Activated T-cell treated with anti-CD3 and anti-CD28 coated beads for 24 hours (primary cell): ENCODE data around the gene RASA3.
"Not testable (repeated sequence)": the region's sequence is repeated elsewhere in the genome, so short reads cannot be mapped to it uniquely, and the experiment has no call there.

Experiments
- DNase-seq: peaks from one replicate; pipeline ENCODE4 v3.0.0-alpha.2; 2020; ENCODE audit warnings: low read depth

The RASA3 gene

DNA sequence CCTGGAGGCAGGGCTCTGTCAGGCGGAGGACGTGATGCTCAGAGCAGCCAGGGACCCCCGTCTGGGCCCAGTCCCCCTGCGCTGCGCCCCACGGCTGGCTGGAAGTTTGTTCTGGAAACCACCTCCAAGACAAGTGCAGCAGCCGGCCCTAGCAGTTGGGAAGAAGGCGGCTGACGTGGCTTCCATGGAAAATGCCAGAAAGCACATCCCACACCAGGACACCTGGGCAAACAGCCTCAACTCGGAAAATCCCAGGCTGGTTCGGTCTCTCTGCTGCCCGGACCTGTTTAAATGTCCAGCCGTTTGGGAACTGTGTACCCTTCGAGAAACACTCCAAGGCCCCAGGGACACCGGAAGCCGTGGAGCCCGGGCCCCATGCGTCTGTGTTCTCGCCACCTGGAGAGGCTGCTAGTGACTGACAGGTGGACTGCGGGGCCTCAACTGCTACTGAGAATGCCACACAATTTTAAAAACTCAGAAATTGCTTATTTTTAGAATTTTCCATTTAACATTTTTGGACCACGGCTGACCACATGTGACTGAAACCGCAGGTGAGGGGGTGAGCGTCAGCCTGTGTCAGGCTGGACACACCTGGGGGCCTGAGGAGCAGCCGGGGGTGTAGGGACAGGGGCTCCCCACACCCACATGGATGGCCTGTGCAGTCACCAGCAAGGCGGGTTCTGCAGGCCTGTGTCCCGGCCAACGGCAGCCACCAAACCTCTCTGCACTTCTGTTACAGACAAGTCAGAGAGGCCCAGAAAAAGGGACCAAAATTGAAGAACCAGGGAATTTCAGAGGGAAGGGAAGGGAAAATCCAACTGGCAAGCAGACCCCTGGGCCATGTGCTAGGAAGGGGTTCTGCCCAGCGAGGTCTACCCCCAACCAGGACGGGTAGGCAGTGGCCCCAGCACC, 31.7 kb downstream of the RASA3 start:
- DNase-seq: no peak

DNA sequence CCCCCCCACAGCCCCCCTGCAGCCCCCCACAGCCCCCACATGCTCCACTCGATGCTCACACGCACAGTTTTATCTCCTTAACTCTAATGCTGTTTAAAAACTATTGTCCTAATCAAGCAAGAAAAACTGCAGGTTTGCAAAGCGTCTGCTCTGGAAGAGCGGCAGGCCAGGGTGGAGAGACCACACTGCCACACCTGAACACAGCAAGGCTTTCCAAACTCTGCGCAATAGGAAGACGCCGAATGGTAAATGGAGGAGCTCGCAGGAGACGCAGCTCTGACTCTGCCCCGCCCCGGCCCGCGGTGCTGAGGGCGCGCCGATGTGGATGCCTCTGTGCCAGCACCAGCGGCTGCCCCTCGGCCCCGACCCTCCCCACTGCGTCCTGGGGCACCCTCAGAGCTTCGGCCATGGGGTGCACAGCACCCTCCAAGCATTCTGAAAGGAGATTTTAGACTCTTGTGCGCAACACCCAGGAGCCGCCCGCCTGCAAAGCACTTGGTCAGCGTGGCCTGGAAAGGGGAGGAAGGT, 32.4 kb downstream of the RASA3 start:
- DNase-seq: no peak

DNA sequence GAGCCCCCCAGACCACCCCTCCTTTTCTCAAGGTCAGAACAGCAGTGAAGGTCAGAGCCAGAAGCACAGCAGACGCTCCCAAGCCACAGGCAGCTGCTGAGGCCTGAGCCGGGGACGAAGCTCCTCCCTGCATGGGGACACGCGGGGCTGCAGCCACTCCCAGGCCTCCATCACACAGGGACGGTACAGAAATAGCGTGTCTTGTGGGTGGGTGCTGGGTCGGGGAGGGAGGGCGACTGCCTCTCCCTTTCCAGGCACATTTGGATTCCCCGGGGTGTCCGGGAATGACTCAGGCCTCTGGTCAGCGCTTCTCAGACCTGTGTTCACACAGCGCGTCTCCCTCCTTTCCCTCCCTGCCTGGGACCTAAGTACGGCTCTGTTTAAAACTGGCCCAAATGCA, 33.2 kb downstream of the RASA3 start:
- DNase-seq: no peak

GRCh38 chr13:114098689-114099056, 33.8 kb downstream of the RASA3 start:
- DNase-seq: not testable (repeated sequence)

GRCh38 chr13:114097893-114098688, 34.3 kb downstream of the RASA3 start:
- DNase-seq: no peak

DNA sequence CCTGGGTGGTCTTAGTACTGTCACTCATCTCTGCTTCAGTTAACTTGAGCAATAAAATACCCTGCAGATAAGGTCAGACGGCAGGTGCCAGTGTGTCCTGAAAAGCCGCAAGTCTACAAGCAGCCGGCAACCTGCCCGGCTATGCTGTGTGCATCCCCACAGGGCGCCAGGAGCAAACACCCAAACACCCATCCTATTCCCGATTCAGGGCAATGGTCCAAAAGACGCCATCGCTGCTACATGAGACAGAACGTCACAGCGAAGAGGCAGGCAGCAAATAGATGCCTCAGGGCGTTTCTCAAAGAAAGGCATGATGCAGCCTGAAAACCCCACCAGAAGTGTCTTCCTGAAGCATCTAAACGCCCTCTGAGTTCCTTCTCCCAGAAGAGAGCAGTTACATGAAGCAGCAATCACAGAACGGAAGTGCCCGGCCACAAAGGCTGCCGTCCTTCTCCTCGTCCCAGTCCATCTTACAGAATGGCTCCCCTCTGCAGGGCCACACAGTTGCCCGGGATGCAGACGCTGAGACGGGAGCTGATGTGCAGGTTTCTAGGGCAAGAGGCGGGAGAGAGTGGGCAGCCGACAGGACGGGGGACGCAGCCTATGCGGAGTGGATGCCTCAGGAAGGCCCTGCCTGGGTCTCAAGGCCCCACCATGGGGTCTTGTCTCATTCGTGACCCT, 35.1 kb downstream of the RASA3 start:
- no peak for DNase-seq

DNA sequence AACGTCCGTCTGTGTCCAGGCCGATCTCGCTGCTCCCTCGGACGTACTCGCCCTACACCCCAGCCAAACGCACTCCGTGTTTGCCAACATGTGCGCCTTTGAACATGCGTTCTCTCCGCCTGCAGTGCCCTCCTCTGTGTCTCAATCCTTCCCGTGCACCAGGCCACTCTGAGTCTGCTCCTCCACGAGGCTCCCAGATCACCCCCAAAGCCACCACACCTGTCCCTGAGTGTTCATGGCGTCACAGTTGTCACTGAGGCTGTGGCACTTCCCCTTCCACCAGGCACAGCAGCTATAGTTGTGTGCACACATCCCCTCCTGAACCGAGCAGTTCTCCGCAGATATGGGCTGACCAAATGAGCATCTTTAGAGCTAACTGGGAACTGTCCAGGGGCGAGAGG, 35.6 kb downstream of the RASA3 start:
- DNase-seq: no peak

DNA sequence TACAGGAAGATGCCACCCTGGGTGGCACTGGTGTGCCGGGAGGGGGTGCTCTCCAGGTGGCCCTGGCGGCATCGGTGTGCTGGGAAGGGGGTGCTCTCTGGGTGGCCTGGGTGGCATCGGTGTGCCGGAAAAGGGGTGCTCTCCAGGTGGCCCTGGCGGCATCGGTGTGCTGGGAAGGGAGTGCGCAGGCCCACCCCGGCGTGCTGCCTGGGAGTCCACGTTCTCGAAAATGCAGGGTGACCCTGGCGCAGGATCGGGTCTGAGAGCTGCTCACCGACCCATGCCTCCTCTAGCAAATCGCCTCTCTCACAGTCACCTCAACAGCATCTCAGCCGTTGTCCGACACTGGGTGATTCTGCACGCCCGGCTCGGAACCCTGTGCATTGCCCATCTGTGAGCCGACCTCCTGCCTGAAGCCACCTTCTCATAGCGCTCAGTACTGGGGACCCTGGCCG, 36.4 kb downstream of the RASA3 start:
- no peak for DNase-seq

- DNase-seq: no peak
Measured at GRCh38 chr13:114095486-114095885, 36.9 kb downstream of the RASA3 start.

DNA sequence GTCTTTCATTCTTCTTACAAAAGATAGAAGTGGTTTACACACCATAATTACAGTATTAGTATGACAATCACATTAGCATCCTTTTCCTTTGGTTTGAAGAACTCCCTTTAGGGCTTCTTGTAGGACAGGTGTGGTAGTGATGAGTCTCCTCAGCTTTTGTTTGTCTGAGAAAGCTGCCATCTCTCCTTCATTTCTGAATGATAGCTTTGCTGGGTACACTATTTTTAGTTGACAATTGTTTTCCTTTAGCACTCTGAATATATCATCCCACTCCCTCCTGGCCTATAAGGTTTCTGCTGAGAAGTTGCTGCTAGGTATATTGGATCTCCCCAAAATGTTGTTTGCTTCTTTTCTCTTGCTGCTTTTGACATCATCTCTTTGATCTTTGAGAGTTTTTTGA, 39.3 kb downstream of the RASA3 start:
- DNase-seq: no peak

- no peak for DNase-seq
Measured at GRCh38 chr13:114092468-114092867, 40.0 kb downstream of the RASA3 start.

DNA sequence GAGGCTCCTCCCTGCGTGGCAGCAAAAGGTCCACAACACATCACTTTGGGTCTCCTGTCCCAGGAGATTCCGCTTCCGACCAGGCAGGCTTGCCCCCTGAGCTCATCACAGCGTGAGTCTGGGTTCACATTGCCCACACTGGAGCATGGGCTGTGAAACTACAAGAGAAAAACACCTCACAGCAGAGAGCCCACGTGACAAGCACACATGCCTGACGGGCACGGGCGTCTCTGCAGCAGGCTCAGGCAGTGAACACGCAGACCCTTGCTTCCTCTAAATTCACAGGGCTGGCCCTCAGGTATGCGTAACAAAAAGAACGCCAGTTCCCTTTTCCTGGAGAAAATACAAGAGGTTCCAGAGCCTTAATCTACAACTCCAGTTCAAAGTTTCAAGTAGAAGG, 41.9 kb downstream of the RASA3 start:
- no peak for DNase-seq

DNA sequence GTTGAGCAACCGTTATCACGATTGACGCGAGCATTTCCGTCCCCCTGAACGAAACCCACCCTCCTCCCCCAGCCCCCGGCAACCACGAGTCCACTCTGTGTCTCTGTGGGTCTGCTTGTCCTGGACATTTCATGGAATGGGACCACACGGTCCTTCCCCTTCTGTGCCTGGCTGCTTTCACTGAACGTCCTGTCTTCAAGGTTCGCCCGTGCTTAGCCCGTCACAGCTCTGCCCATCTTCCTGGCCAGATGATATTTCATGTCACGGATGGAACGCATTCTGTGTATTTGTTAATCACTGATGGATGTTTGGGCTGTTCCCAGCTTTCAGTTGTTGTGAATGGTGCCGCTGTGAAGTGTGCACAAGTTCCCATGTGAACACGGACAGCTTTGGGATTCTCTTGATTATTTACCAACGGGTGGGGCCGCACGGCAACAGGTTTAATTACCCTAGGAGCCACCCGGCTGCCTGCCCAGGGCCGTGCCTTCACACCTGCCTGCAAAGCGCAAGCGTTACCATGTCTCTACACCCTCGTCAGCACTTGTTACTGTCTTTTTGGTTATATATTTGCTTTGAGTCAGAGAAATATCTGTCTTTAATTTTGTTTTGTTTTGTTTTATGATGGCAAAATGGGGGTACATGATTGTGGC, 42.5 kb downstream of the RASA3 start:
- no peak for DNase-seq

DNA sequence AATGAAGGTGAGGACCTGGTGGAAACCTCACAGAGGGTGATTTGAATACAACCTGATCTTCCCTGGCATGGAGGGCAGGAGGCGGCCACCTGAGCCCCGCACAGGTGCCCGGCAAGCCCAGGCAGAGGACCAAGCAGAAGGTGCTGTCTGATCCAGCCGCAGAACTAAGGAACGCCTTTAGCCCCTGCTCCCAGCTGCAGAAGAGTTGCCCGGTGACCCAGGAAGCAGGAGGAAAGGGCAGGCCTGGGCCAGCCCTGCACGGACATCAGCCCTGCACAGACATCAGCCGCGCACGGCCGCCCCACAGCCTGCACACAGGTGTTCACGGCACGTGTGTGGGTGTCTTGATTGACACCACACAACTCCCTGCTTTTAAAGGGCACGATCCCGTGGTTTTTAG, 43.1 kb downstream of the RASA3 start:
- DNase-seq: no peak

GRCh38 chr13:114088863-114089262, 43.6 kb downstream of the RASA3 start:
- no peak for DNase-seq

GRCh38 chr13:114088234-114088633, 44.2 kb downstream of the RASA3 start:
- no peak for DNase-seq

- DNase-seq: no peak
Measured at GRCh38 chr13:114087430-114087829, 45.0 kb downstream of the RASA3 start.

DNA sequence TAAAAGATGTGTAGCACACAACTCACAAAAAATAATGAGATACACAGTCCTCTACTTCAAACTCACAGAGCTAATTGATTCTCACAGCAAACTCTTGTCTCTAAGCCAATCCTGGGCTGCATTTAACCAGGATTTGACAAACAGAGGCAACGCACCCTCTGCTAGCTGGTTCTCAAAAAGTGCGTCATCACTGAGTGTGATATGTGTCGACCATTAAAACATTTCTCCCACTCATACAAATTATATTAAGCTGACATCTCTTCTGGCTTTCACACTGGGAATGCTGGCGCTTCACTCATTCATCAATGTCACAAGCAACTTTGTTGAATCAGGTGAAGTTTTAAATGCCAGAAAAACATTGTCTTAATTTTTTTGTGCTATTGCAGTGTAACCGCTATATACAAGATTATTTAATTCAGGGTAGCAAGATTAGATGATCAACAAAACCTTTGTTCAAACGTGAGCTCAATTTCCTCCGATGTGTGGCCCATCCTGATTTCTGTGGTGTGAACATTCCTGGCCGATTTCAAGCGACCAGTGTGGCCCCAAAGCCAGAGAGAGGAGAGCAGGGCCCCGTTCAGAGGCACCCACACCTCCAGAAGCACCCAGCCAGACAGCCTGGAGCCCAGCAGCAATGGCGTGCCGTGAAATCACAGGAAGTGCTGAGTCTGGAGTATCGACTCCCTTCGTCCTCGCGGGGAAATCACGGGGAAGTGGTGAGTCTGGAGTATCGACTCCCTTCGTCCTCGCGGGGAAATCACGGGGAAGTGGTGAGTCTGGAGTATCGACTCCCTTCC, 49.4 kb downstream of the RASA3 start:
- DNase-seq: no peak

DNA sequence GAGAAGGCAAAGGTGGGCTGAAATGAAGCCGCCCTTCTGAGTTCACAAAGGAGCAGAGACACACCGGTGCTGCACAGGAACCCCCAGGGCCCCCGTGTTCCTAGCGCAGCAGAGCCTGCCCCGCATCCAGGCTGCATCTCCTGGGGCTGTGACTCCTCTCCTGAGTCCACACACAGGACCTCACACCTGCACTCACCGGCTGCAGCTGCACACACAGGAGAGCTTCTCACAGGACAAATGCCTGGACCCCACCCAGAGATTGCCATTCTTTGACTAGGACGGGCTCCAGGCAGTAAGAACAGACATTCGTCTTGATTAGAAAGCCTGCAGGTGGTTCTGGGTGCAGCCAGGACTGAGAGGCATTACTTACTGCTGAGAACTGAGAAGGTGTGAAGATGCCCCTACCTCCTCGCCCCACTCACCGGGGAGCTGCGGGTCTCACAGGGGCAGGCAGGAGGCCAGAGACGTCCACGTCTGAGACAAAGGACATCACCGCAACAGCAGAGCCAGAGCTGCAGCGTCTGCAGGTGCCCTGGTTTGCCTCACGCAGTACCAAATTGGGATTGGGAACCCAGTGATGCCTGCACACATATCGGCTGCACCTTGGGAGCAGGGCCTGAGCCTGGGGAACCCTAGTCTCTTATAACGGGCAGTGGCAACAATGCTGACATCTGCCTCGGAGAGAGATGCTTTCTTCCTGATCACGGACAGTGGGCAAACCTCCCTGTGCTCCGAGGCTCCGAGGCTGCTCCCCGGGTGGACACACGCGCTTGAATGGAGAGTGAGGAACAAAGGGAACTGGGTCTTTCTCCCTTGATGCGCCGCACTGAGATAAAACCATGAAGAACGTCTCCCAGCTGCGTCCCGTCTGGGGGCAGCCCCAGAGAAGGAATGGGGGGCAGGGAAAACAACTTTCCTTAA, 50.4 kb downstream of the RASA3 start:
- no peak for DNase-seq
